Stomach (tissue), 9 donors: ENCODE measurements around the gene CCND2. TPM values are rescaled to one million over a fixed set of nuclear protein-coding genes. Genes with fewer than 3 reads are reported as not detected.

Experiments
- DNase-seq, 2 donors: peaks; one replicate each; pipeline versions ENCODE4 v3.0.0 to v3.0.0-alpha.2; 2013 to 2019
- H3K27ac ChIP-seq, 5 donors: fragments of 200-600 bp in 4 of 5; sonication (generic) in 4 of 5; one replicate each; pipeline ENCODE4 v1.5.1; 2013 to 2019; ENCODE audit warnings: mild to moderate bottlenecking in 1 of 5, moderate library complexity in 1 of 5
- H3K27me3 ChIP-seq, 3 donors: fragments of 200-600 bp; sonication (generic); one replicate each; pipeline ENCODE4 v1.5.1; 2017 to 2019; ENCODE audit warnings: mixed run types in 1 of 3
- H3K36me3 ChIP-seq, 4 donors: fragments of 200-600 bp; sonication (generic); 1 replicate in 3 of 4; 2 replicates in 1 of 4; pipeline ENCODE4 v1.5.1; 2016 to 2019
- H3K4me1 ChIP-seq, 4 donors: fragments of 200-600 bp; sonication (generic); one replicate each; pipeline ENCODE4 v1.5.1; 2016 to 2019
- H3K4me3 ChIP-seq, 4 donors: fragments of 200-600 bp; sonication (generic) in 3 of 4; one replicate each; pipeline ENCODE4 v1.5.1; 2016 to 2019; ENCODE audit warnings: mild to moderate bottlenecking in 1 of 4
- H3K9me3 ChIP-seq, 4 donors: fragments of 200-600 bp; sonication (generic); one replicate each; pipeline ENCODE4 v1.5.1; 2016 to 2019
- CTCF ChIP-seq, 7 experiments: fragments of 450-650 bp in 4 of 7; fragments of 200-600 bp in 3 of 7; sonication (generic) in 3 of 7; IDR thresholded peaks; one replicate each; pipeline ENCODE4 v1.5.1; 2016 to 2019; ENCODE audit warnings: antibody characterized with exemption in 7 of 7, control low read depth in 2 of 7, mild to moderate bottlenecking in 1 of 7
- EP300 ChIP-seq: sonication (generic); formaldehyde crosslinking; IDR thresholded peaks from one replicate; pipeline ENCODE4 v1.6.1; 2017; ENCODE audit warnings: antibody characterized with exemption
- POLR2A ChIP-seq, 4 donors: fragments of 450-650 bp; IDR thresholded peaks; one replicate each; pipeline ENCODE4 v1.6.1; 2016; ENCODE audit warnings: antibody characterized with exemption in 4 of 4, control low read depth in 2 of 4, mild to moderate bottlenecking in 1 of 4, moderate library complexity in 1 of 4
- POLR2AphosphoS5 ChIP-seq, 3 donors: sonication (generic); formaldehyde crosslinking; IDR thresholded peaks; one replicate each; pipeline ENCODE4 v1.6.1; 2016; ENCODE audit warnings: antibody characterized with exemption in 3 of 3
- WGBS, 5 donors: extraction: QIAGEN DNeasy Blood & Tissue Kit in 3 of 5; methylation state at CpG; one replicate each; pipeline versions ENCODE4 v1.1.5 to v1.1.7; 2013 to 2018; 5-methylcytosine and 5-hydroxymethylcytosine counted together
- intact Hi-C: fragments of 100-400 bp; cut with DNase I; formaldehyde crosslinking; loops from one replicate; pipeline ENCODE4 v1.15.1; 2023; ENCODE audit warnings: low total_unique reads
- polyA plus RNA-seq, 3 donors: library from polyadenylated mRNA; stranded (reverse); fragments of 200-250 nt; gene quantifications; one replicate each; pipeline ENCODE4 v1.2.3, GENCODE V29; 2013
- total RNA-seq, 5 donors: library from RNA; depleted of rRNA; stranded (reverse); fragments of >200 nt; gene quantifications; one replicate each; pipeline versions ENCODE4 v1.1.0 to v1.2.3, GENCODE V29; 2014 to 2016
- donor health status: healthy with polysubstance abuse.
- donor health status: Bipolar disorder and iron deficiency.
- donor health status: healthy.

Gene CCND2
- total and polyA plus RNA-seq, 8 donors: 5.5 to 89.0 (median 28.1) TPM

GRCh38 chr12:4269279-4269991 lies 4.1 kb upstream of the CCND2 start:
- WGBS, 5 donors: 1 to 2% (median 2%) methylated on average over 50 to 71 of the region's 73 CpGs
- Histone ChIP-seq H3K27ac (peak overlapping the region; percentile 87 to 93 (median 88)), H3K4me3 (peak overlapping the region; percentile 60 to 72 (median 66)), H3K4me1 (peaks cover 27 to 60% (median 52%) of the 10 kb centered on the region in 4 donors), H3K27me3 (peaks cover 0 to 92% (median 60%) of the 10 kb centered on the region in 3 donors), H3K36me3 (no peaks in the 10 kb centered on the region), H3K9me3 (no peaks in the 10 kb centered on the region)
- intact Hi-C loops: no loop called here
- TF ChIP-seq POLR2AphosphoS5 (IDR thresholded peaks at IDR 0.05) (peak; percentile 25 to 74 (median 57)), POLR2A (IDR thresholded peaks at IDR 0.05) (no peak), EP300 (peak; percentile 44), CTCF (IDR thresholded peaks at IDR 0.05) (peak in 1 of 7 experiments; percentile 19)
- DNase-seq: peak; percentile 68 to 97

- Histone ChIP-seq H3K4me1 (peaks cover 30 to 68% (median 58%) of the 10 kb centered on the region in 4 donors), H3K27me3 (peaks cover 0 to 94% (median 68%) of the 10 kb centered on the region in 3 donors), H3K4me3 (peak overlapping the region; percentile 60 to 72 (median 66)), H3K9me3 (no peaks in the 10 kb centered on the region), H3K27ac (peak overlapping the region; percentile 87 to 93 (median 88)), H3K36me3 (no peaks in the 10 kb centered on the region)
- DNase-seq: peak in 1 of 2 donors; percentile 59
- 4 to 10% (median 6%) methylated on average over 39 of the region's 39 CpGs for WGBS, 5 donors
- TF ChIP-seq EP300 (no peak), POLR2A (IDR thresholded peaks at IDR 0.05) (no peak), CTCF (IDR thresholded peaks at IDR 0.05) (no peak), POLR2AphosphoS5 (IDR thresholded peaks at IDR 0.05) (no peak)
- intact Hi-C loops: loop anchor here (10.0 kb wide), 2 partner anchors 275 to 385 kb away; no protein-coding TSS in a partner anchor
Measured at GRCh38 chr12:4270016-4270830, 3.3 kb upstream of the CCND2 start.

- peak in 1 of 2 donors; percentile 86 for DNase-seq
- peak overlapping the region; percentile 60 to 72 (median 66) for H3K4me3 ChIP-seq
- 1 to 4% (median 2%) methylated on average over 22 to 52 of the region's 52 CpGs for WGBS, 5 donors
- TF ChIP-seq EP300 (no peak), POLR2AphosphoS5 (IDR thresholded peaks at IDR 0.05) (peak in 1 of 3 donors; percentile 21)
- H3K27ac ChIP-seq: peak overlapping the region; percentile 81 to 93 (median 88)
- no peaks in the 10 kb centered on the region for H3K36me3 ChIP-seq
- peaks cover 30 to 75% (median 62%) of the 10 kb centered on the region in 4 donors for H3K4me1 ChIP-seq
- intact Hi-C loops: loop anchor here (10.0 kb wide), 2 partner anchors 276 to 386 kb away; no protein-coding TSS in a partner anchor
- peaks cover 0 to 97% (median 72%) of the 10 kb centered on the region in 3 donors for H3K27me3 ChIP-seq
- no peaks in the 10 kb centered on the region for H3K9me3 ChIP-seq
Measured at GRCh38 chr12:4270831-4271716, 2.5 kb upstream of the CCND2 start.

- TF ChIP-seq POLR2AphosphoS5 (IDR thresholded peaks at IDR 0.05): peak in 2 of 3 donors; percentile 37 to 61
- no peak for TF ChIP-seq EP300
- no peaks in the 10 kb centered on the region for H3K9me3 ChIP-seq
Measured at GRCh38 chr12:4271717-4272423, 1.7 kb upstream of the CCND2 start.

More at GRCh38 chr12:4271717-4272423, 1.7 kb upstream of the CCND2 start:
- Histone ChIP-seq H3K27me3 (peaks cover 0 to 97% (median 72%) of the 10 kb centered on the region in 3 donors), H3K27ac (peak overlapping the region; percentile 84 to 93 (median 88)), H3K4me1 (peaks cover 30 to 83% (median 68%) of the 10 kb centered on the region in 4 donors), H3K4me3 (peak overlapping the region; percentile 60 to 72 (median 66)), H3K36me3 (no peaks in the 10 kb centered on the region)
- DNase-seq: peak; percentile 63 to 96
- intact Hi-C loops: loop anchor here (10.0 kb wide), 2 partner anchors 277 to 387 kb away; no protein-coding TSS in a partner anchor
- WGBS, 5 donors: 0 to 3% (median 1%) methylated on average over 24 to 43 of the region's 43 CpGs
